ENCODE measurements around the gene KCTD16.

KCTD16 gene

GRCh38 chr5:144232285-144232684, 61.6 kb downstream of the KCTD16 start:
- no peak overlapping the region for H3K4me3 ChIP-seq (ENCODE audit: low read length)
- DNase-seq (ENCODE audit: low read depth) = no peak
- no peak for TF ChIP-seq CTCF (conservative IDR thresholded peaks at IDR 0.05; ENCODE audit: low read depth, low read length)

GRCh38 chr5:144236499-144236898, 65.8 kb downstream of the KCTD16 start:
- DNase-seq (ENCODE audit: low read depth) = no peak
- no peak for TF ChIP-seq CTCF (conservative IDR thresholded peaks at IDR 0.05; ENCODE audit: low read depth, low read length)
- no peak overlapping the region for H3K4me3 ChIP-seq (ENCODE audit: low read length)

GRCh38 chr5:144237851-144238250, 67.2 kb downstream of the KCTD16 start:
- TF ChIP-seq CTCF (conservative IDR thresholded peaks at IDR 0.05; ENCODE audit: low read depth, low read length) = no peak
- H3K4me3 ChIP-seq (ENCODE audit: low read length) = no peak overlapping the region
- peak; percentile 1 for DNase-seq (ENCODE audit: low read depth)

GRCh38 chr5:144247131-144247530, 76.5 kb downstream of the KCTD16 start:
- TF ChIP-seq CTCF (conservative IDR thresholded peaks at IDR 0.05; ENCODE audit: low read depth, low read length) = no peak
- no peak overlapping the region for H3K4me3 ChIP-seq (ENCODE audit: low read length)
- no peak for DNase-seq (ENCODE audit: low read depth)

- H3K4me3 ChIP-seq (ENCODE audit: low read length) = no peak overlapping the region
- DNase-seq (ENCODE audit: low read depth) = no peak
- TF ChIP-seq CTCF (conservative IDR thresholded peaks at IDR 0.05; ENCODE audit: low read depth, low read length) = no peak
Observed at GRCh38 chr5:144248015-144248414, 77.3 kb downstream of the KCTD16 start.

GRCh38 chr5:144249755-144250464, 79.2 kb downstream of the KCTD16 start:
- no peak for DNase-seq (ENCODE audit: low read depth)
- TF ChIP-seq CTCF (conservative IDR thresholded peaks at IDR 0.05; ENCODE audit: low read depth, low read length) = no peak
- H3K4me3 ChIP-seq (ENCODE audit: low read length) = no peak overlapping the region

GRCh38 chr5:144254552-144254951, 83.9 kb downstream of the KCTD16 start:
- H3K4me3 ChIP-seq (ENCODE audit: low read length) = no peak overlapping the region
- DNase-seq (ENCODE audit: low read depth) = no peak
- no peak for TF ChIP-seq CTCF (conservative IDR thresholded peaks at IDR 0.05; ENCODE audit: low read depth, low read length)
